ENCODE data around the gene DOHH.
"Not testable (repeated sequence)": the region's sequence is repeated elsewhere in the genome, so short reads cannot be mapped to it uniquely, and the experiment has no call there.

Gene DOHH

DNA sequence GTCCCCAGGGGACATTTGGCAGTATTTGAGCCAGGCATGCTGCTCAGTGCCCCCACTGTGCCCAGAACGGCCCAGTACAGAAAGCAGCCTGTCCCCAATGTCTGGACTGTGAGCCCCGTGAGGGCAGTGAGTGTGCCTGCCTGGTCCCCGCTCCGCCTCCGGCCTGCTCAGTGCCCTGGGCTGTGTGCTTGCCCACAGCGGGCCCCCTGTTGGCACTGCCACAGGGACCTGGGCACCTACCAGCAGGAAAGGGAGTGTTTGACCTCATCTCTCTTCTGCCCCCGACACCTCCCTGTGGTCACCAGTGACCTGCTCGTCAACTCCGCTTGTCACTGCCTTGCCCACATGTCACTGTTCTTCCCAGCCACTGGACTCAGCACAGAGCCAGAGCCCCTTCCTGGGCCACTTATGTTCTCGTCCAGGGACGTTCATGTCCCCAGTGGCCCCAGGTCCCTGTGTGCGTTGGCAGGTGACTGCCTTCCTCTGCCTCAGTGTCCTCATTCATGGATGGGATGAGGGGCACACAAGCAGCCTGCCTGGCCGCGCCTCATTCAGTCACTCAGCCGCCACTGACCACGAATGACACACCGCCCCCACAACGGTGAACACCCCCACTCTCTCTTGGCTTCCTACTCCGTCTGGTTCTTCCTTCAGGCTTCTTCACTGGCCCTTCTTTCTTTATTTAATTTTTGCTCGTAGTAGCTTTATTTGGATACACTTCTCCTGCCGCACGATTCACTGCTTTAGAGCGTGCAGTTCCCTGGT is 8.5 kb upstream of the DOHH start:
- peak; percentile 44 for DNase-seq (ENCODE audit: low read depth)
- no peak overlapping the region for H3K4me3 ChIP-seq (ENCODE audit: low read depth, low read length)
- no peak for TF ChIP-seq POLR2A (IDR thresholded peaks at IDR 0.05; ENCODE audit: extremely low read depth, insufficient read length)
- no peak for TF ChIP-seq MYC (IDR thresholded peaks at IDR 0.05; ENCODE audit: low read depth, low read length)
- no peak for TF ChIP-seq MAX (IDR thresholded peaks at IDR 0.05; ENCODE audit: low read depth, low read length)
- no peak for TF ChIP-seq CTCF (IDR thresholded peaks at IDR 0.05; ENCODE audit: low read depth, low read length)

DNA sequence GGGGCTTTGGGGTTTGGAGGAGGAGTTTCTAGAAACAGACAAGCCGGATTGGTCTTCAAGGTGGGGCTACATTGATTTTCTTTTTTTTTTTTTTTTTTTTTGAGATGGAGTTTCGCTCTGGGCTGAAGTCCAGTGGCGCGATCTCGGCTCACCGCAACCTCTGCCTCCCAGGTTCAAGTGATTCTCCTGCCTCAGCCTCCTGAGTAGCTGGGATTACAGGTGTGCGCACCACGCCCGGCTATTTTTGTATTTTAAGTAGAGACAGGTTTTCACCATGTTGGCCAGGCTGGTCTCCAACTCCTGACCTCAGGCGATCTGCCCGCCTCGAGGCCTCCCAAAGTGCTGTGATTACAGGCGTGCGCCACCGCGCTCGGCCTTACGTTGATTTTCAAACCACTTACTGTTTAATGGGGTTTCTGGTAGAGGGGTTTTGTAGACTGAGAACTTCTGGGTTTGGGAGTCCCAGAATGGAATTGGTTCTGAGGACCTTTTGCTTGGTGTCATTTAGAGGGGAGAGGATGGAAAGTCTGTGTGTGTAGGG is 7.7 kb upstream of the DOHH start:
- not testable (repeated sequence) for H3K4me3 ChIP-seq (ENCODE audit: low read depth, low read length); DNase-seq (ENCODE audit: low read depth)

DNA sequence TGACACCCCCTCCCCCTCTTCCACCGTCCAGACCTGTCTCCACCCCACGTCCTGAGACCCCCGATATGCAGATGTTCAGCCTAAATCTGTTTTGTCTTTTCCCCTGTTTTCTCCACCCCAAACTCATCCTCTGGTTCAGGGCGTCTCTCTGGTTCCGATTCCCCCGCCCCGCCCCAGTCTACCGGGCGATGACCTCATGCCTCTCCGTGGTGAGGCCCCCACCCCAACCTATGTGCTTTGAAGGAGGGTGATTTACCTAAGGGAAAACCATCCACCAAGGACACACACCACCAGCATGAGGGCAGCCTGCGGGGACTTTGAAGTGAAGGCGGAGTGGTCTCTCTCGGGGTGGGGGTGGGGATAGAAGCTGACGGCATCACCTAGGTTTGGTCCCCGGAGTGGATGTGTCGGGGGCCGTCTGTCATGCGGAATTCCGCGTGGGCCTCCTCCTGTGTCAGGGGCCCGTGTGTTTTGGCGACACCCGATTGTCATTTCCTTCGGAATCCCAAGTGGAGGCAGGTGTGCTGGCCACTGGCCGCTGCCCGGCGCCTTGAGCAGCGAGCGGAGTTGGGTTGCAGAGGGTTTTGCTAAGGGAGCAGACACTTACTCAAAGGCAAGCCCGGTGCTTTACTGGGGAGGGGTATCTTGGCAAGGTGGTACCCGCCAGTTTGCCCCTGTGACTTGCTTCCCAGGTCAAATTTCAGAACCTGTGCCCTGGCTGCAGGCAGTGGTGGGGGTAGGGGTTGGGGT is 7.1 kb upstream of the DOHH start:
- TF ChIP-seq MAX (IDR thresholded peaks at IDR 0.05; ENCODE audit: low read depth, low read length) (no peak), POLR2A (IDR thresholded peaks at IDR 0.05; ENCODE audit: extremely low read depth, insufficient read length) (no peak), MYC (IDR thresholded peaks at IDR 0.05; ENCODE audit: low read depth, low read length) (no peak), CTCF (IDR thresholded peaks at IDR 0.05; ENCODE audit: low read depth, low read length) (no peak)
- DNase-seq (ENCODE audit: low read depth), result no peak
- H3K4me3 ChIP-seq (ENCODE audit: low read depth, low read length), result peak overlapping the region; percentile 62

GRCh38 chr19:3506384-3507340 is 6.2 kb upstream of the DOHH start:
- TF ChIP-seq POLR2A (IDR thresholded peaks at IDR 0.05; ENCODE audit: extremely low read depth, insufficient read length), result no peak
- no peak for TF ChIP-seq MAX (IDR thresholded peaks at IDR 0.05; ENCODE audit: low read depth, low read length)
- no peak for TF ChIP-seq MYC (IDR thresholded peaks at IDR 0.05; ENCODE audit: low read depth, low read length)
- no peak for TF ChIP-seq CTCF (IDR thresholded peaks at IDR 0.05; ENCODE audit: low read depth, low read length)
- H3K4me3 ChIP-seq (ENCODE audit: low read depth, low read length), result peak overlapping the region; percentile 62
- peak; percentile 39 for DNase-seq (ENCODE audit: low read depth)

- TF ChIP-seq POLR2A (IDR thresholded peaks at IDR 0.05; ENCODE audit: extremely low read depth, insufficient read length) (peak; percentile 39), MAX (IDR thresholded peaks at IDR 0.05; ENCODE audit: low read depth, low read length) (no peak), CTCF (IDR thresholded peaks at IDR 0.05; ENCODE audit: low read depth, low read length) (no peak), MYC (IDR thresholded peaks at IDR 0.05; ENCODE audit: low read depth, low read length) (peak; percentile 44; the same call in 1 of the 2 replicates)
- H3K4me3 ChIP-seq (ENCODE audit: low read depth, low read length), result peak within 1 kb of the TSS; percentile 72
- peak; percentile 95 for DNase-seq (ENCODE audit: low read depth)
These were observed 5.3 kb upstream of the DOHH start, which contains the start of gene FZR1 for GRCh38 chr19:3505598-3506383. FZR1 (plus strand) TSS chr19:3506311; CDS start chr19:3522990, 16,679 bp downstream.
